ENCODE measurements around the gene KIF11. TPM values are rescaled to one million over a fixed set of nuclear protein-coding genes. Genes with fewer than 3 reads are reported as not detected.

The KIF11 gene
- total RNA-seq, 1 donor from 2014 or later = 3.2 TPM

DNA sequence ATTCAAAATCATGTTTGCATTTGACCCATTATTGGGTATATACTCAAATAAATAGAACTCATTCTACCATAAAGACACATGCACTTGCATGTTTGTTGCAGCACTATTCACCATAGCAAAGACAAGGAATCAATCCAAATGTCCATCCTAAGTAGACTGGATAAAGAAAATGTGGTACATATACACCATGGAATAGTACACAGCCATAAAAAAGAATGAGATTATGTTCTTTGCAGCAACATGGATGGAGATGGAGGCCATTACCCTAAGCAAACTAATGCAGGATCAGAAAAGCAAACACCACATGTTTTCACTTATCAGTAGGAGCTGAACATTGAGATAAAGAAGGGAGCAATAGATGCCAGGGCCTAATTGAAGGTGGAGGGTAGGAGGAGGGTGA, 84.8 kb downstream of the KIF11 start:
- DNase-seq (ENCODE audit: low read depth in 2 of 2) = no peak

DNA sequence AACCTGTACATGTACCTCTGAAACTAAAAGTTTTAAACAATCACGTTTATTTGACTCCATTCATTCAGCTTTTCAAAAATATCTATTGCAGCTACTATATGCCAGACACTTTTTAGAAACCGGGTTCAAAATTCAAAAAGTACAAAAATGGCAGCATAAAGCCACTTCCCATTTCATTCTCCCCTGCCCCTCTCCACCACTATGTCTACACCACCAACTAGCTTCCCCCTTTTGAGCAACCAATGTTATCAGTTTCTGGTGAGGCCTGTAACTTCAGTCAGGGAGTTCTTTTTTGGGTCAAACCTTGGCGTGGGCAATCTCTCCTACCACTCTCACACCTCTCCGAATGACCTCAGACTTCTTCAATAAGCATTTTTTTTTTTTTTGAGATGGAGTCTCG, 85.3 kb downstream of the KIF11 start:
- no peak for DNase-seq (ENCODE audit: low read depth in 2 of 2)

DNA sequence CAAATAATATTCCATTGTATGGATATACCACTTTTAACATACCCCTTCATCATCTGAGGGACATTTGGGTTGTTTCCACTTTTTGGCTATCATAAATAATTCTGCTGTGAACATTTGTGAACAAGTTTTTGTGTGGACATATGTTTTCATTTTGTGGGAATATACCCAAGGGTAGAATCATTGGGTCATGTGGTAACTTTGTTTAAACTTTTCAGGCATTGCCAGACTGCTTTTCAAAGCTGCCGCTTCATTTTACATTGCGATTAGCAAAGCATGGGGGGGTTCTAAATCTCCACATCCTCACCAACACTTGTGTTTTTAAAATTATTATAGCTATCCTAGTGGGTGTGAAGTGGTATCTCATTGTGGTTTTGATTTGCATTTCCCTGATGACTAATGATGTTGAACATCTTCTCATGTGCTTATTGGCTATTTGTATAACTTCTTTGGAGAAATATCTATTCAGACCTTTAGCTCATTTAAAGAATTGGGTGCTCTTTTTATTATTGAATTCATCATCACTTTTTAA, 88.4 kb downstream of the KIF11 start:
- no peak for DNase-seq (ENCODE audit: low read depth in 2 of 2)

DNA sequence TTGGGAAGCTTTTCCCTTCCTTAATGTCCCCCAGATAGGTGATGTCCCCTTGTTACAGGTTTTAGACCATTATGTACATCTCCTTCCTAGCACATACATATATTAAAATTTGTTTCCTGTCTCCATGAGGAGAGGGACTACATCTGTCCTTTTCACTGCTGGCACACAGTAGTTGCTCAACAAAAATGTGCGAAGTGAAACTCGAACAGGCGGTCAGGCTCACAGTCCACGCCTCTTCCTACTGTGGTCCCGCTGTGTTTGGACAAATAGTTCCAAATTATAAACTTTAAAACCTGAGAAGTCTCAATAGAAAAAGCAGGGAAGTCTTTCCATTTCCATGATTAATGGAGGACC, 95.6 kb downstream of the KIF11 start:
- no peak for DNase-seq (ENCODE audit: low read depth in 2 of 2)

DNA sequence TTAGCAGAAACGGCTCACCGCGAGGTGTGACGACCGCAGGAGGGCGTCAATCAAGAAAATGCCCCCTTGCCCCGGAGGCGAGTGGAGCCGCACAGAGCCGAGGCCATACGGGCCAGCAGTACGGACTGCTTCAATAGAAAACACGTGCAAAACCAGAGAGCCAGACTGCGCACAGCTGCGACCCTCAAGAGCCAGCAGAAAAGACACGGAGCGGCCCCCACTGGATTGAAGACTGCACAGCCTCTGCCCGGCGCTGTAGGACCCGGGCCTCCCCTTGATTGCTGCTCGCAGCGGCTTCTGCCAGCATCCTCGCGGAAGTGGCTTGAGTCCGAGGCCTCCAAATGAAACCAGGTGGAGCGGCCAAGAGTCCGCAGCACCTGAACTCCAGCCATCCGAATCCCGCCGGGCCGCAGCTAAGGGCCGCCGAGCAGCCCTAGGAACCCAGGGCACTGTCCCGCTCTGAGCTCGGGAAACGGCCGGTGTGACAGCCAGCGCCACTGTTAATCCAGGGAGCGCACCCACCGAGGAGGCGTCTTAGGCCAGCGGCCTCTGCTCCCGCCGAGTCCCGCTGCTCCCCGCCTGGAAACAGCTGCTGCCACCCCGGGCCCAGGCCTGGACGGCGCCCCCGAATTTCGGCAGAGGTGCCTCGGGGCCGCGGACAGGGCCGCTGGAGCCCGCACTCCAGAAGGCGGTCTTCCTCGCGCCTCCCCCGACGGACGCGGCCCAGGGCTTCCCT, 96.2 kb downstream of the KIF11 start:
- DNase-seq (ENCODE audit: low read depth in 2 of 2) = peak; percentile 53 to 58

DNA sequence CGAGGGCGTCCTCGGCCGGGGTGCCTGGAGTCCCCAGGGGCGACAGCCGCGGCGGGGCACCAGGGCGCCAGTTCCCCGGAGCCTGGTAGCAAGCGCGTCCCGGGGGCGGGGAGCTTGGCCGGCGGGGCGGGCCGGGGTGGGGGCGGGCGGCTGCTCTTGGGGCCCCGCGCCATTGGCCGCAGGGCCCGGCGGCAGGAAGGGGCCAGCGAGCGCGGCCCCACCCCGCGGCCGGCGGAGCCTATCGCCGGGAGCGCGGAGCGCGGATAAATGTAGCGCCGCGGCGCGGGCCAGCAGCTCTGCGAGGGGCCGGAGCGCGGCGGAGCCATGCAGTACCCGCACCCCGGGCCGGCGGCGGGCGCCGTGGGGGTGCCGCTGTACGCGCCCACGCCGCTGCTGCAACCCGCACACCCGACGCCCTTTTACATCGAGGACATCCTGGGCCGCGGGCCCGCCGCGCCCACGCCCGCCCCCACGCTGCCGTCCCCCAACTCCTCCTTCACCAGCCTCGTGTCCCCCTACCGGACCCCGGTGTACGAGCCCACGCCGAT, 96.8 kb downstream of the KIF11 start, which contains the start of gene HHEX:
Gene HHEX (plus strand): TSS at position 293 of the 548 bp plus-strand sequence. CDS start 32 bp downstream, at position 325.
- peak; percentile 89 to 92 for DNase-seq (ENCODE audit: low read depth in 2 of 2)

DNA sequence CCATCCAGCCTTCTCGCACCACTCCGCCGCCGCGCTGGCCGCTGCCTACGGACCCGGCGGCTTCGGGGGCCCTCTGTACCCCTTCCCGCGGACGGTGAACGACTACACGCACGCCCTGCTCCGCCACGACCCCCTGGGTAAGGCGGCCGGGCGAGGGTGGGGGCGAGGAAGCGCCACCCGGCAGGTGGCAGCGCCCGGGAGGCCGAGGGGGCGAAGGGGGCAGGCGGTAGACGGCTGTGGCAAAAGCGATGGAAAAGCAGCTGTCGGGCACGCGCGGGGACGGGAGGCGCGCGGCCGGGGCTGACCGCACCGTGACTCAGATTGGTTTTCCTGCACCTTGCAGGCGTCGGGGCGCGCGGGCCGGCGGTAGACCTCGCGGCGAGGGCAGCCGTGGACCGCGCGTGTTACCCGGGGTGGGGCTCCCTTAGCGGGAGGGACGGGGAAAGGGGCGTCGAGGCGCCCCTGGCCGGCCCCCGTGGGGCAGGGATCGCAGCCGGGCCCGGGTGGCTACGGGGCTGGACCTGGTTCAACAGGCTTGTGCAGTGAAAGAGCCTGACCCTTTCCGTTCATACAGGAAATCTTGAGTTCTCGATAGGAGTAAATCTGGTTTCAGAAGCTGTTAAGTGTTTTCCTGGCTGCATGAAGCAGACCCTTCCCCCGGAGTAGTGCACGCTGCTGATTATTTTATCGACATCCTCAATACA, 97.4 kb downstream of the KIF11 start:
- peak; percentile 92 to 99 for DNase-seq (ENCODE audit: low read depth in 2 of 2)

DNA sequence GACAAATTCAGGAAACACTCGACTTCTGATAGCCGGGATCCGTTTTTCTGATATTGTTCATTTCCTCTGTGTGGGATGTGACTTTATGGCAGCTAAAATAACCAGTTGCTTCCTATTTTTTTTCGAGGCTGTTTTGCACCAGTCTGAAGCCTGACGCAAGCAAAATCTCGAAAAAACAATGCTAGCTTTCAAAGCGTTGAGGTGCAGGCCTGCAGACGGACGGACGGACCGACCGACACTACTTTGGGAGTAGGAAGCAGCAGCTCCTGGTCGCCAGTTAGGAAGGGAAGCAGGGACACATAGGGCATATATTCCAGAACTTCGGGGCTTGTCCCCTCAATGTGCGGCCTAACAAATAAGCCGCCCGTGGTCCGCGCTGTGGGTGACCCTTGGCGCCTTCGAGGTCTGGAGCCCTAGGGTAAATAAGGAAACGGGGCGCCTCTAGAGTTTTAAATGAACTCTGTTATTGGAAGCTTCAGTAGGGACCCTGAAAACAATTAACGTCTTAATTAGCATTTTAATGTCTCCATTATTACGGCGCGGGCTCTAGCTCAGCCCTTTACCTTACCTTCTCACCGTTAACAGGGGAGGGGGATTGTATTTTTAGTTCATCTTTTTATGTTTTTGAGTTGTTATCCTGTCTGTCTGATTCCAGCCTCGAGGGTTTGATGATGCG, 98.1 kb downstream of the KIF11 start:
- peak in 1 of 2 donors; percentile 97 for DNase-seq (ENCODE audit: low read depth in 2 of 2)

DNA sequence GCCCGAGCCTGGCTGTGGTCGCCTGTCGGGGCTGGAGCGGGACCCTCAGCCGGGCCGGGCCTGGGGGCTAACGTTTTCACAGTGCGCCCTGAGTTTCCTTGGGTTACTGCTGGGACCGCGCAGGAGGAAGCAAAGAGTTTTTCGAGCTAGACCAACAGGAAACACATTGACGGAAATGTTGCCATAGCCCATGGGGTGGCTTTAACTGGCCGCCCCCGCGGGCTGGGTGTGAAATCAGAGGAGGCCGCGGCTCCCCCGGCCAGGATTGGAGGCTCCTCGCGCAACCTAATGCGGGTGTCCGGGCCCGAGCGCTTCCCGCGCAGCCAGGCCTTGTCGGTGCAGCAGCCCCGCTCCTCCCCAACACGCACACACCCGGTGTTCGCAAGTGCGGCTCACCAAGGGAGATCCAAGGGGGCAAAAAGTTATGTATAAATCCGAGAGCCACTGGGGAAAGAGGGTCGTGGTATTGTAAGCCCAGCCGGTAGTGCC, 98.7 kb downstream of the KIF11 start:
- peak; percentile 82 to 84 for DNase-seq (ENCODE audit: low read depth in 2 of 2)

DNA sequence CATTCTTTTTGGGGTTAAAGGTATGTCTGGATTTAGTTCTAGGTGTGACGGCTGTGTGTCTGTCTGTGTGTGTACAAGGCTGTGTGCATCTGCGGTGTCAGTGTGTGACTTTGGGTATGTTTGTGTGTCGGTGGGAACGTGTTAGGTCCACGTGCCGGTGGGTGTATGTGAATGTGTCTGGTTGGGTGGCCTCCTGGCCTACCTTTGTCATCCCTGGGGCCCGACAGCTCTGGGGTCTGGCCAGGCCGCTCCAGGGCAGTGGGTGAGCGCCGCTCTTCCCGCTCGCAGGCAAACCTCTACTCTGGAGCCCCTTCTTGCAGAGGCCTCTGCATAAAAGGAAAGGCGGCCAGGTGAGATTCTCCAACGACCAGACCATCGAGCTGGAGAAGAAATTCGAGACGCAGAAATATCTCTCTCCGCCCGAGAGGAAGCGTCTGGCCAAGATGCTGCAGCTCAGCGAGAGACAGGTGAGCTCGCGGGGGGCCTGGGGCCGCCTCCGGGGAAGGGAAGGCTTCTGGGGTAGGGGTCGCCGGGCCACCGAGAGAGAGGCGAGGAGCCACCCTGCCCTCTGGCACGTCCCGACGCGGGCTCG, 99.2 kb downstream of the KIF11 start:
- peak; percentile 32 to 43 for DNase-seq (ENCODE audit: low read depth in 2 of 2)

DNA sequence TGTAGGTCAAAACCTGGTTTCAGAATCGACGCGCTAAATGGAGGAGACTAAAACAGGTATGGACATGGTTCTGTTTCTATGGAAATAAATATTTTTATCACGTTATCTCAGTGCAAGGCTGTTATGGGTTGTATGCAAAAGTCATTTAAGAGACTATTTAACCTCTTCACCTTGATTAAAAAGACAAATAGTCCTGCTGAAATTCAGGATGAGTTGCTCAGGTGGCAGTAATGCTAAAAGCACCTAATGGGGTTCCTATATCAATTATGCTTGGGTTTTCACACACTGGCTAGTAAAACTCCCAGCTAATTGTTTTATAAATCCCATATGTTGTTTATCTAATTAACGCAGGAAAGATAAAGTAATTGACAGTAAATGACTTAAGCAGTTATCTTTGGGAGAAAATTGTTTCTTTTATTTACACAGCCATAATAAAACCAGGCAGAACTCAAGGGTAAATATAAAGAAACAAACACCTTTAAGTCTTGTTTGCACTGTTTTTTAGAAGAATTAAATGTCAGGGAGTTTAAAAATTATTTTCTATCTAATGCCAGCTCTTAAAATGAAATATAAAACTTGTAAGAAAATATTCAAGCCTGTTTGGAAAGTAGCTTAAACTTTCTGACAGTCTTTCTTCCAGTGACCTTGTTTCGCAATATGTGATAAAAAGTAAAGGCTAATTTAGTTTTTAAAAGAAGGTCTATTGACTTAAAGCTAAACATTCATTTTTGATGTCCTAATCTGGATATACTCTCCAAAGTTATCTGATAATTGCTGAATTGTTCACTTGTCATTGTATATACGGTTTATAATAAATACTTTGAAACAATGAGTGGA, 100.0 kb downstream of the KIF11 start:
- DNase-seq (ENCODE audit: low read depth in 2 of 2) = peak in 1 of 2 donors; percentile 37

DNA sequence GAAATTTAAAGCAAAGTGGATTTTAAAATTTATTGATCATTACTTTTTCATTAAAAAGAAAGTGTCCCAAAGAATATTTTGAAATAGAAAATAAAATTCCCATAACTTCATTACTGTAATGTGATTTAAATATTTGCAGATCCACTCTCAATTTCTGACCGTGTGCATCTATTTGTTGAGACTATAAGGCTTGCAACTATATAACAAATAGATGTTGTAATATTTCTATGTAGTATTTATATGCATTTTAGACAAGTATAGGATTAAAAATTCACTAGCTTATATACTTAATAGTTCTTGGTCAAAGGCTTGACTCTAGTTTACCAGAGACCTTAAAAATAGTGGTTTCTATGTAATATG, 100.6 kb downstream of the KIF11 start:
- no peak for DNase-seq (ENCODE audit: low read depth in 2 of 2)

DNA sequence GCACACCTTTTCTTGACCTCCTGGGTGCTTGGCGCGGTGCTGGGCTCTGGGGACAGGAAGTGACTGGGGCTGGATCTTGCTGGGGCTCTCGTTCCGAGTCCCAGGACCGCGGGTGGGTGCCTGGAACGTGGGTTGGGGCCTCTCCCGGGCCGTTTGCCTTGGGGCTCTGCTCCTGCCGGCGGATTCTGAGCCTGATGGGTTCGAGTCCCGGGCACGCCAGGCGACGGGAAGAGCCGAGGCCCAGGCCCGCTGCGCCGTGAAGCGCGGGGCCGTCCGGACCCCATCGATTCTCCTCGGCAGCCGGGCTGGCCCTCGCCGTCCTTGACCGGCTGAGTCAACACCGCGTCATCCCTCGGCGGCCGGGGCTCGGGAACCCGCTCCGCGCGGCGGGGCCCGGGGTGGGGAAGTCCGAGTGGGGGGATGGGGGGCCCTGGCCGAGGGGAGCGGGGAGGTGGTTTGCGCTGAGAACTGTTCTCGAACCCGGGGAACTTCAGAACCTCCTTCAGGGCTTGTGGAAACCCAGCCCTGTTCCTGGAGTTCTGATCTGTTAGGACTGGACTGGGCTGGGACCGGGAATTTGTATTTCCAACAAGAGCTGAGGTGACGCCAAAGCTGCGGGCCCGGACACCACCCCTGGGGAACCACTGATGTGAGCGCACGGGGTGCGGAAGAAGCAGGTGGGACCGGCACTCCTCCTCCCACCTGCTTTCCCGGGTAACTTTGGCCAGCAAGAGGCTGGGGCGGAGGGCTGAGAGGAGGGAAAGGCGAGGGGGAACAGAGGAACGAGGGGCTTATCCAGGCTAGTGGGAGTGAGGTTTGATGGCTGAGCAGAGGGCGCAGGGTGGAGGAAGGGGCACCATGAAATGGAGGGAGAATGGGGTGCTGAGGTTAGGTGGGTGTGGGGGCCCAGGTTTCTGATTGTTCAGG, 103.0 kb downstream of the KIF11 start:
- peak in 1 of 2 donors; percentile 12 for DNase-seq (ENCODE audit: low read depth in 2 of 2)

DNA sequence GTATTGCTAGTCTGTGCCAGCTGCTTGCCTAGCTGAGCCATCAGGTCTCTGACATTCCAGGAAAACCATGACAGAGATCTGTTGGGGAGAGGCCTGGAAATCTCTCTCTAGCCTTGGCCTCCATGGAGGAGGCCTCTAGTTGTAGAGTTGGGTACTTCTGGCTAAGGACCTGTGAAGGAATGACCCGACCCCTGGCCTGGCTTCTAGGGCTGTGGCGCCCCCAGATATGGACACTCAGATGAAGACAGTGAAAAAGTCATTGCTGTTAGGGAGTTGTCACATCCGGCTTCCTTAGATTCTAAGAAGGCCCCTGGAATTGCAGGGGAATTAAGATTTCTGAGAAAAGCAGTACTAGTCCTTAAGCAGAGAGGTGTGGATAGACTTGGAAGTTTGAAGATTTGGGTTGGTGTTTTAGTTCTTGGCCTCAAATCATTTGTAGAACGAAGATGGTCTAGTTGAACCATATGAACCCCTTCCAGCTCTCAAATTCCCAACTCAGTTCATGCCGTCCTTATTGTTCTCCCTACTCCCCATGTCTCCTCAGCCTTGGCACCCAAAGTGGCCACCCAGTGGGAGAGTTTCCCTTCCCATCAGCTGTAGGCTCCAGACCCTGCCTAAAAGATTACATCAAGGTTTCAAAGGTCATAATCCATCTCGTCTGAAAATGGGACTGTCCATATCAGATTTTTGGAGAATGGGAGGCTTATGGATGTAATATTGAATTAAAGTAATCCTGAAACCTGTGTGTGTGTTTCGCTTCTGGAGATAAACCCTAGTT, 103.9 kb downstream of the KIF11 start:
- peak in 1 of 2 donors; percentile 16 for DNase-seq (ENCODE audit: low read depth in 2 of 2)

DNA sequence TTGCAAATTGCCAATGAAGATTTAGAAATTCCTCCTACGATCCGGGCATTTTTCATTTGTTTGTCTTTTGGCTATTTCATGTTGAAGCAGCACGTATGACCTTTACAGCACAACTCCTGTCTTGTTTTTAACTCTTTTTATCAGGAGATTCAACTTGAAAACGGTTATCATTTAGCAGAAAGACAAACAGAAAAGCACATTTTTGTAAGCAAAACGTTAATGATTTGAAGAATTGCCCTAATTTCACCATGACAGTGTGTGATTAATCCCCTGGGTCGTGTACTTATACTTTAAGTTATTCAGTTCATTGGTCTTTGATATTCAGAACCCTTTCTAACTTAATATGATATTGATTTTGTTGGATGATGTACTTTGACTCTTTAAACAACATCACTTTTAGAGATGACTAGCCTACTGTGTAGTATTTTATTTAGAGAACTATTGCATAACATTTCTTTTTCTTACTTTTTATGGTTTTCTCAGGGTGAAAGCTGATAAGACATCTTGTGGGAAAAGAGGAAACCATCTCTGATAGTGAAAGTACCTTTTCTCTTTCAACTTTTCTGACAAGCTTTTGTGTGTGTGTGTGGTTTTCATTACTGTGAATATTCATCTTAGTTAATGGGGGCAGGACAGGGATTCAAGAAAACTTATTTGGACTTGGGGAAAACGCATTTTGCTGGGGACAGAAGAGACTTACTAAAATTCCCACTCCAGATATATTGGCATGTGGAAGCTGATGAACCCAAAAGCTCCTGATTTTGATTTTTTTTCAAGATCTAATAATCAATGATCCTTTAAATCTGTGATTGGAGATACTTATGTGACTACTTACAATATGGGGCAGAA, 105.0 kb downstream of the KIF11 start:
- DNase-seq (ENCODE audit: low read depth in 2 of 2) = no peak

DNA sequence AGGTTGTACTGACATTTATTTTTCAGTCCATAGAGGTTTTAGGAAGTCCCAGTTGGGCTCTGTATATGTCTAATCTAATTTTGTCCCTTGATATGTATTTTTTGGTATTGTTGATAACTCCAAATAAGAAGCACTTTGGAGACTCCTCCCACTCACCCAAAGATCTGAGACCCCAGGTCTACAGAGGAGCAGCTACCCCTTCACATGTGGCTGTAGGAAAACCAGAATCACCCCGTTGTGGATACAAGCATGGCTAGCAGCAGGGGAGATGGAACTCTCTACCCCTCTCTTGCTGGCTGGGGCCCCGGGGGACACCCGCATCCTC, 106.2 kb downstream of the KIF11 start:
- peak in 1 of 2 donors; percentile 14 for DNase-seq (ENCODE audit: low read depth in 2 of 2)

DNA sequence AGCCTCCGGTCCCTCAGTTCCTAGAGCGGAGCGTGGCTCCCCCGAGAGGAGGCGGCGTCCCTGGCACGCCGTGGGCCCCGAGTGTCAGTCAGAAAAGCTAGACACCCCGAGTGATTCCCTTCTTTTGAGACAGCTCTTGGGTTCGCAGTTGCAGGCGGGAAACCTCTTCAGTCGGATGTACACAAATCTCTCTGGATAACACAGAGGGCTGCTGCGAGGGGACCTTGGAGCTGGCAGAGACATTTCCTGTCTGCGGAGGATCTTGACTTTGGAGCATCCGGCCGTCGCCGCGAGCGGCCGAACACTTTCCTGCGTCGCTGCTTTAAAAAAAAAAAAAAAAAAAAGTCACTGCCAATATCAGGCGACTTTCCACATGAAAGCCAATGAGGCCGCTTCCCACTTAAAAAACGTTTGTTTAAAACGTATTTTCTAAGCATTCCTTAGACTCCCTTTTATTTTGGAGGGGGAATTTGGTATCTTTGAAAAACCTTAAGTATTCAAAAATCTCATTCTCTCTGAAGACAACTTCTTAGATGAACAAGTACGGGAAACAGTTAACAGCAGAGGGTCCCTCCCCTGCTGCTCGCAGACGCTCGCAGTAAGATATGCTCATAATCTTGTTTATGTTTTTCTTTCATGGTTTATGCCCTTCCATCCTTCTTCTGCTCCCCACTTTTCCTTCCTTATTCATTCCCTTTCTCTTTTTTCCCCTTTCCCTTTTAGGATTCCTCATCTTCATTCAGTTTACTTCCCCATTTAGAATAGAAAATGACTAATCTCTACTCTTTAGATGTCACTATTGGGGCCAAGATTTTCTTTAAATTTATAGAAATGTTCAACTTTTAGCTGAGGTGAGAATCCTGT, 106.8 kb downstream of the KIF11 start:
- peak; percentile 40 to 63 for DNase-seq (ENCODE audit: low read depth in 2 of 2)
